Uterus (tissue), 2 donors: ENCODE data around the gene MOB3B.

Experiments used
- CTCF ChIP-seq, 4 experiments: fragments of 200-600 bp in 2 of 4; fragments of 450-650 bp in 2 of 4; sonication (generic) in 2 of 4; IDR thresholded peaks; one replicate each; pipeline ENCODE4 v1.5.1; 2016 to 2019; ENCODE audit warnings: antibody characterized with exemption in 4 of 4, mild to moderate bottlenecking in 2 of 4, moderate library complexity in 1 of 4
- POLR2A ChIP-seq, 2 donors: fragments of 450-650 bp; IDR thresholded peaks; one replicate each; pipeline ENCODE4 v1.6.1; 2016; ENCODE audit warnings: antibody characterized with exemption in 2 of 2, mild to moderate bottlenecking in 1 of 2, moderate library complexity in 1 of 2

DNA sequence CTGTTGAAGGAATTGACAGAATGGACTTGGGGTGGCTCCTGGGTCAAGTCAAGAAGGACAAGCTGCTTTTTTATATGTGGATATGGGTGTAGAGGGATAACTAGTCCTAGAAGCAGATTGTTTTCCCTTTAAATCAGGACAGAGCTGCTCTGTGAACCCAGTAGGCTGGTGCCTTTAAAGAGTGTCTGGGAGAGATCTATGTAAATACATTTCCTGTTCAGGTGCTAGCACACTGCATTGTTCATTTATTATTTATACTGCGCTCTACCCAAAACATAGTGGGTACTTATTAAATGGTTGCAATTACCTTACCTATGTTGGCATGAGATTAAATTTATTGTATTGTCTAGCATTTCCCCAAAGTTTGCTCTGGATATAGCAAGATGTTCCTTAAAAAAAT lies 146.1 kb downstream of the MOB3B start:
- TF ChIP-seq CTCF (IDR thresholded peaks at IDR 0.05), result no peak
- TF ChIP-seq POLR2A (IDR thresholded peaks at IDR 0.05), result no peak
